Measurements from ENCODE around the gene PRR19. TPM values are rescaled to one million over a fixed set of nuclear protein-coding genes. Genes with fewer than 3 reads are reported as not detected.

Gene PRR19
- total and polyA plus RNA-seq, 2 donors (not counting 1 experiment from before 2014, with no cell fraction given) = 0.39 to 0.54 TPM

DNA sequence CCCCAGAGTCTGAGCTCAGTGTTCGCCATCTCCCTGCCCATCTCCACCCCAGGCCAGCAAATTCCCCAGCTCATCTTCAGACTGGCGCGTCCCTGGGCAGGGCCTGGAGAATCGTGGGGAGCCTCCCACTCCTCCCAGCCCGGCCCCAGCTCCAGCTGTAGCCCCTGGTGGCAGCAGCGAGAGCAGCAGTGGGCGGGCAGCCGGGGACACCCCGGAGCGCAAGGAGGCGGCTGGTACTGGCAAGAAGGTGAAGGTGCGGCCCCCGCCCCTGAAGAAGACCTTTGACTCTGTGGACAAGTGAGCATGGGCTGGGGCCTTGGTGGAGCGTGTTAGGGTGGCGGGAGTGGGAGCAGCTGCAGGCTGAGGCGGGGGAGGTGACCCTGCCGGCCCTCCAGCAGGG lies 8.4 kb upstream of the PRR19 start:
- H3K4me2 ChIP-seq (replicated peaks; ENCODE audit: low read depth, low read length, poor library complexity, severe bottlenecking) = no peak overlapping the region
- no peak overlapping the region for H3K4me3 Mint-ChIP-seq
- no peaks in the 10 kb centered on the region for H3K79me2 ChIP-seq (ENCODE audit: control insufficient read depth, insufficient read depth, low read length)
- intact Hi-C loops (cut with micrococcal nuclease) = no loop called here
- TF ChIP-seq EZH2 (IDR thresholded peaks at IDR 0.05; ENCODE audit: borderline replicate concordance, insufficient read depth, low read depth, low read length, poor library complexity, severe bottlenecking) (no peak), CTCF (IDR thresholded peaks at IDR 0.05) (no peak)
- no peak overlapping the region for H3K9ac ChIP-seq (ENCODE audit: low read length)
- H4K20me1 ChIP-seq (ENCODE audit: control insufficient read depth, insufficient read depth, low read length, poor library complexity, severe bottlenecking) = peaks cover 20% of the 10 kb centered on the region
- CTCF ChIA-PET = interaction anchor here (1.0 to 2.3 kb wide), 4 partner anchors 11 to 161 kb away, joined by 3 to 6 read pairs (median 4); partner anchors contain the start of gene POU2F2
- no peak overlapping the region for H3K27ac ChIP-seq (ENCODE audit: low read length in 2 of 2)
- H2AFZ ChIP-seq (ENCODE audit: insufficient read depth, low read depth, low read length, poor library complexity, severe bottlenecking) = no peak overlapping the region
- no peaks in the 10 kb centered on the region for H3K9me3 Mint-ChIP-seq (ENCODE audit: insufficient read depth)
- H3K27me3 ChIP-seq (replicated peaks in 1 of 4; ENCODE audit: control extremely low read depth in 1 of 4, control insufficient read depth in 3 of 4, insufficient read depth in 4 of 4, low read length in 3 of 4) = no peaks in the 10 kb centered on the region
- ATAC-seq (ENCODE audit: low read depth) (no peak), DNase-seq (no peak)
- H3K4me1 Mint-ChIP-seq = peaks cover 11% of the 10 kb centered on the region
- no peak overlapping the region for H3K4me3 ChIP-seq (ENCODE audit: control extremely low read depth in 1 of 5, extremely low read depth in 1 of 5, insufficient read depth in 1 of 5, low read depth in 2 of 5, low read length in 4 of 5)
- 97% methylated on average over 13 of the region's 17 CpGs for WGBS (ENCODE audit: insufficient coverage)
- H3K4me1 ChIP-seq (ENCODE audit: control insufficient read depth in 2 of 2, insufficient read depth in 2 of 2, low read length in 2 of 2) = peaks cover 3 to 10% of the 10 kb centered on the region in 2 donors
- POLR2A ChIA-PET = interaction anchor here (0.7 kb wide), 1 partner anchor 25 kb away, joined by 4 read pairs; the partner anchor contains the start of gene CIC
- no peak overlapping the region for H3K27ac Mint-ChIP-seq
- peaks cover 1 to 62% of the 10 kb centered on the region in 2 experiments for H3K36me3 ChIP-seq (replicated peaks in 1 of 2; ENCODE audit: control extremely low read depth in 1 of 2, control insufficient read depth in 1 of 2, extremely low read depth in 1 of 2, insufficient read depth in 2 of 2, low read length in 1 of 2)
- no peaks in the 10 kb centered on the region for H3K9me3 ChIP-seq (ENCODE audit: control extremely low read depth in 1 of 3, control insufficient read depth in 2 of 3, insufficient read depth in 1 of 3, low read length in 2 of 3)
- H3K27me3 Mint-ChIP-seq = no peaks in the 10 kb centered on the region

GRCh38 chr19:42293948-42294347 lies 8.0 kb upstream of the PRR19 start:
- no peak overlapping the region for H3K4me3 ChIP-seq (ENCODE audit: control extremely low read depth in 1 of 5, extremely low read depth in 1 of 5, insufficient read depth in 1 of 5, low read depth in 2 of 5, low read length in 4 of 5)
- H2AFZ ChIP-seq (ENCODE audit: insufficient read depth, low read depth, low read length, poor library complexity, severe bottlenecking) = no peak overlapping the region
- H3K27ac ChIP-seq (ENCODE audit: low read length in 2 of 2) = no peak overlapping the region
- no peak overlapping the region for H3K27ac Mint-ChIP-seq
- no peak overlapping the region for H3K9ac ChIP-seq (ENCODE audit: low read length)
- no peaks in the 10 kb centered on the region for H3K9me3 Mint-ChIP-seq (ENCODE audit: insufficient read depth)
- intact Hi-C loops (cut with micrococcal nuclease) = no loop called here
- peaks cover 1 to 58% of the 10 kb centered on the region in 2 experiments for H3K36me3 ChIP-seq (replicated peaks in 1 of 2; ENCODE audit: control extremely low read depth in 1 of 2, control insufficient read depth in 1 of 2, extremely low read depth in 1 of 2, insufficient read depth in 2 of 2, low read length in 1 of 2)
- H3K4me3 Mint-ChIP-seq = no peak overlapping the region
- DNase-seq = no peak
- no peaks in the 10 kb centered on the region for H3K9me3 ChIP-seq (ENCODE audit: control extremely low read depth in 1 of 3, control insufficient read depth in 2 of 3, insufficient read depth in 1 of 3, low read length in 2 of 3)
- peaks cover 3 to 10% of the 10 kb centered on the region in 2 donors for H3K4me1 ChIP-seq (ENCODE audit: control insufficient read depth in 2 of 2, insufficient read depth in 2 of 2, low read length in 2 of 2)
- ChIA-PET POLR2A (no interaction called here), CTCF (interaction anchor here (1.0 to 2.3 kb wide), 5 partner anchors 12 to 185 kb away, joined by 3 to 6 read pairs (median 4); partner anchors contain the start of gene POU2F2)
- 78% methylated on average over 15 of the region's 15 CpGs for WGBS (ENCODE audit: insufficient coverage)
- no peaks in the 10 kb centered on the region for H3K79me2 ChIP-seq (ENCODE audit: control insufficient read depth, insufficient read depth, low read length)
- no peaks in the 10 kb centered on the region for H3K27me3 ChIP-seq (replicated peaks in 1 of 4; ENCODE audit: control extremely low read depth in 1 of 4, control insufficient read depth in 3 of 4, insufficient read depth in 4 of 4, low read length in 3 of 4)
- H3K4me2 ChIP-seq (replicated peaks; ENCODE audit: low read depth, low read length, poor library complexity, severe bottlenecking) = no peak overlapping the region
- H3K4me1 Mint-ChIP-seq = peaks cover 11% of the 10 kb centered on the region
- no peak for ATAC-seq (ENCODE audit: low read depth)
- no peak for TF ChIP-seq EZH2 (IDR thresholded peaks at IDR 0.05; ENCODE audit: borderline replicate concordance, insufficient read depth, low read depth, low read length, poor library complexity, severe bottlenecking)
- peaks cover 16% of the 10 kb centered on the region for H4K20me1 ChIP-seq (ENCODE audit: control insufficient read depth, insufficient read depth, low read length, poor library complexity, severe bottlenecking)
- no peaks in the 10 kb centered on the region for H3K27me3 Mint-ChIP-seq

Data from B cell (primary cell).